GM08714 (cell line): ENCODE results near the gene ACOX3.
"Not testable (repeated sequence)": the region's sequence is repeated elsewhere in the genome, so short reads cannot be mapped to it uniquely, and the experiment has no call there.

ENCODE experiments used
- H3K4me3 ChIP-seq: fragments of 200-500 bp; sonication (Bioruptor generic); 2 replicates; pipeline ENCODE4 v1.5.1; 2014; ENCODE audit warnings: mild to moderate bottlenecking, low read length, inconsistent platforms
- ZNF274 ChIP-seq: IDR thresholded peaks from 2 replicates; pipeline ENCODE4 v1.6.1; 2012; ENCODE audit warnings: mild to moderate bottlenecking, low read depth, low read length

Gene ACOX3

DNA sequence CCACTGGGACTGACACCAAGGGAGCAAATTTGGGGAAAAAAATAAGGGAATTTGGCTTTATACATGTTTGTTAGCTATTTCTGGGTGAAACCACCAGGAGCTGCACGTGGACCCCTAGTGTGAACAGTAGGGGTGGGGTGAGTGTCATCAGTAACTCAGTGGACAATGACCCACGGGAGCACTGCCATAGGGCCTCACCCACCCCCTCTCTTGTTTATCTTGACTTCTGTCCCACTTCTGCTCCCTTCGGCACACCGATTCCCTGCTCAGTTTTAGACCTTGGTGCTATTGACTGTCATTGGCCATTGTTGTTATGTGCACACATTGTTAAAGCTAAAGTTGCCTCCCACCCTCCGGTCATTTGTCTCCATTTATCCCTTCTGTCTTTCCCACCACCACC lies 9.0 kb downstream of the ACOX3 start:
- H3K4me3 ChIP-seq, result no peak overlapping the region
- TF ChIP-seq ZNF274, result no peak

DNA sequence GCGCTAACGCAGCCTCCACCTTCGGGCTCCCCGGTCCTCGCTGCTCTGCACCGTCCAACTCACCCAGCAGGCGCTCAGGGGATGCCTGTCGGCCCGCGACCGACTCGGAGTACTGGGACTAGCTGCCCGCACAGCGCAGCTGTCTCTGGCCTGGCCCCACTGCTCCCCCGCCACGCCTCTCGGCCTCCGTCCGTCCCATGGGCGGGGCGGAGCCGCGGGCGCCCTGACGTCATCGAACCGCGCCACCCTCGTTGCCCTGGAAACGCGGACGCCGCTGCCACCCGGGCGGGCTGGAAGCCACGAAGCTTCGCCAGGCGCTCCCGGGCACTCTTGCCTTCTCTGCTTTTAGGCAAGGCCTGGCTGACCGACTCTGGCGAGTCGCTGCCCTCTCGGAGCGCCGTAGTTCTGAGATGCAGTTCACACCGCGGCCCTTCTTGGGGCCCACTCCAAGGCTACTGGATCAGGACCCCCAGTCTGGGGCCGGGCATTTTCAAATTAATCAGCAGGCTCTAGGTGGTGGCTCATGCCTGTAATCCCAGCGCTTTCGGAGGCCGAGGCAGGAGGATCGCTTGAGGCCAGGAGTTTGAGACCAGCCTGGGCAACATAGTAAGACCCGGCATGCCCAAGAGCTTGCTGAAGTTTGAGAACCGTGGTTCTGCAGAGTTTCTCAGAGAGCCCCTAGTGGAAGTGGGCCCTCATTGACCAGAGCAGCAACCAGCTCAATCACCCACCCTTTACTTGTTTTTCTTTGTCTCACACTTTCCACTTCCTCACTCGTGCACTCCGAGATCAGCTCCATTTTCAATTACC lies 12.0 kb downstream of the ACOX3 start:
- peak overlapping the region; percentile 79 for H3K4me3 ChIP-seq
- no peak for TF ChIP-seq ZNF274

DNA sequence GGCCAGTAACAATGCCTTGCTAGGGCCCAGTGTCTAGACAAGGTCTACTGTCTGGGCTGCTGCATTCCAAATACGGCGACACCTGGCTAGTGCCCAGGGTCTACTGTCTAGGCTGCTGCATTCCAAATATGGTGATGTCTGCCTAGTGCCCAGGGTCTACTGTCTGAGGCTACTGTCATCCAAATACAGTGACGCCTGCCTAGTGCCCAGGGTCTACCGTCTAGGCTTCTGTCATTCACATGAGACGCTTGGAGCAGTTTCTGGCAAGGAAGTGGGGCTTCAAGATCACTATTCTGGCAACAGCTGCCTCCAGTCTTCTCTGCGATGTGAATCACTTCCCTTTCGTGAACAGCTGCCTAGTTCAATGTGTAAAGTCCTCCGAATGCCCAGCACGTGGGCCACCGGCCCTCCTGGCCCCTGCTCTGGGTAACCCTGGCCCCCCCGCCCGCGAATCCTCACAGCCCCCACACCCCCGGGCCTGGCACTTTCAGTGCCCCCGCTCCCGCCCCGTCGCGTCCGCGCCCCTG lies 12.7 kb downstream of the ACOX3 start:
- no peak for TF ChIP-seq ZNF274
- peak overlapping the region; percentile 79 for H3K4me3 ChIP-seq

DNA sequence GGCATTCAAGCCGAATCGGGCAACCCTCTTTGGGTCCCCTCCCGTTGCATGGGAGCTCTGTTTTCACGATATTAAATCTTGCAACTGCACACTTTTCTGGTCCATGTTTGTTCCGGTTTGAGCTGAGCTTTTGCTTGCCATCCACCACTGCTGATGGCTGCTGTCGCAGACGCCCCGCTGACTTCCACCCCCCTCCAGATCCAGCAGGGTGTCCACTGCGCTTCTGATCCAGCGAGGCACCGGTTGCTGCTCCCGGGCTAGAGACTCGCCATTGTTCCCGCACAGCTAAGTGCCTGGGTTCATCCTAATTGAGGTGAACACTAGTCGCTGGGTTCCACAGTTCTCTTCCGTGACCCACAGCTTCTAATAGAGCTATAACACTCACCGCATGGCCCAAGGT lies 13.3 kb downstream of the ACOX3 start:
- TF ChIP-seq ZNF274, result no peak
- peak overlapping the region; percentile 79; the same call in 1 of the 2 replicates for H3K4me3 ChIP-seq

DNA sequence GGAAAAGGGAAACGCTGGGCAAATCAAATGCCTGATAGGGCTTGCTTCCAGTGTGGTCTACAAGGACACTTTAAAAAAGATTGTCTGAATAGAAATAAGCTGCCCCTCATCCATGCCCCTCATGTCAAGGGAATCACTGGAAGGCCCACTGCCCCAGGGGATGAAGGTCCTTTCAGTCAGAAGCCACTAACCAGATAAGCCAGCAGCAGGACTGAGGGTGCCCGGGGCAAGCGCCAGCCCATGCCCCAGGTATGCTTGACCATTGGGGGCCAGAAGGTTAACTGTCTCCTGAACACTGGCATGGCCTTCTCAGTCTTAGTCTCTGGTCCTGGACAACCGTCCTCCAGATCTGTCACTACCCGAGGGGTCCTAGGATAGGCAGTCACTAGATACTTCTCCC lies 17.7 kb downstream of the ACOX3 start:
- no peak overlapping the region for H3K4me3 ChIP-seq
- TF ChIP-seq ZNF274, result no peak

DNA sequence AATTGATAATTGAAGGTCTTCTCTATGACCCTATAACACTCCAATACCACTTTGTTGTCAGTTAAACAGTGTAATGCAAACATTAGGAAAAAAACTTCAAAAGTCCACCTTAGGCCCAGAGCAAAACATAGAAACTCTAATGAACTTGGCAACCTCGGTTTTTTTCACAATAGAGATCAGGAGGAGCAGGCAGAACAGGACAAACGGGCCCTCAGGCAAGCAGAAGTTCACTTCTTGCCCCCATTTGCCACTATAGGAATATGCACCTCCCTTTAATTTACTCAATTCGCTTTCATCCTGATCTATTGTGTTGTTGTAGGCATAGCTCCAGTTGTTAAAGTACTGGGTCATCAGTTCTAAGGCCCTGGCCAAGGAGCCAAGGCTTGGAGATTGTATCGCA lies 18.2 kb downstream of the ACOX3 start:
- TF ChIP-seq ZNF274, result no peak
- H3K4me3 ChIP-seq, result no peak overlapping the region

DNA sequence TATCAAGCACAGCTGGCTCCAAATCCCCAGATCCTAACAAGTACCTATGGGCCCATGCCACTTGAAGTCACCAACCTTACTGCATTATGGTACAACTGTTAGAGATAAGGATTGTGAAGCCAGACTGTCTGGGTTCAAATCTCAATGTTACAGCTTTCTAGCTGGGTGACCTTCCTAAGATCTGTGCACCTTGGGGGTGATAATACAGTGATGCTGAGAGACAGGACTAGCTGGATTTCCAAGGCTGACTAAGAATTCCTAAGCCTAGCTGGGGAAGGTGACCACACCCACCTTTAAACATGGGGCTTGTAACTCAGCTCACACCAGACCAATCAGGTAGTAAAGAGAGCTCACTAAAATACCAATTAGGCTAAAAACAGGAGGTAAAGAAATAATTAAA lies 20.4 kb downstream of the ACOX3 start:
- H3K4me3 ChIP-seq, result not testable (repeated sequence)

DNA sequence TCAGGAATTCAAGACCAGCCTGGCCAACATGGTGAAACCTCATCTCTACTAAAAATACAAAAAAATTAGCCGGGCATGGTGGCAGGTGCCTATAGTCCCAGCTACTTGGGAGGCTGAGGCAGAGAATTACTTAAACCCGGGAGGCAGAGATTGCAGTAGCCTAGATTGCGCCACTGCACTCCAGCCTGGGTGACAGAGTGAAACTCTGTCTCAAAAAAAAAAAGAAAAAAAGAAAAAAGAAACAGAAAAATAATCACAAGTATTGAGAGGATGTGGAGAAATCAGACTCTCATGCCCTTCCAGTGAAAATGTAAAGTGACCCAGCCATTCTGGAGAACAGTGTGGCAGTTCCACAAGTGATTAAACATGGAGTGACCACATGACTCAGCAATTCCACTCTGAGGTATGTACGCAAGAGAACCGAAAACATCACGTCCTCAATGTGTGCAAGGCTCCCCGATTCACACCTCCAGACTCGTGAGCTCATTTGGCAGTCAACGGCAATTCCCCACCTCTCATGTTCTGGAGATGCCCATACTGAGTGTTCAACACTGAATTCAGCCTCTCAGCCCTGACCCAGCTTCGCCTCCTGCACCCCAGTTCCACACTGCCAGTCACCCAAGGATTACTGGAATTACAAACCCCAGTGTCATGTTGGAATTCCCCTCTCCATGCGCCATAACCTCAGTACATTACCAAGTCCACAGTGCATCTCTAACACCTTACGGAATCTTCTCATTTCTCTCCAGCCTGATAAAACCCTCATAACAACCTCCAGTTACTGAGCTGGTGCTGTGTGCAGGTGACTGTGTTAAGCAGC lies 21.1 kb downstream of the ACOX3 start:
- H3K4me3 ChIP-seq, result no peak overlapping the region
- no peak for TF ChIP-seq ZNF274

DNA sequence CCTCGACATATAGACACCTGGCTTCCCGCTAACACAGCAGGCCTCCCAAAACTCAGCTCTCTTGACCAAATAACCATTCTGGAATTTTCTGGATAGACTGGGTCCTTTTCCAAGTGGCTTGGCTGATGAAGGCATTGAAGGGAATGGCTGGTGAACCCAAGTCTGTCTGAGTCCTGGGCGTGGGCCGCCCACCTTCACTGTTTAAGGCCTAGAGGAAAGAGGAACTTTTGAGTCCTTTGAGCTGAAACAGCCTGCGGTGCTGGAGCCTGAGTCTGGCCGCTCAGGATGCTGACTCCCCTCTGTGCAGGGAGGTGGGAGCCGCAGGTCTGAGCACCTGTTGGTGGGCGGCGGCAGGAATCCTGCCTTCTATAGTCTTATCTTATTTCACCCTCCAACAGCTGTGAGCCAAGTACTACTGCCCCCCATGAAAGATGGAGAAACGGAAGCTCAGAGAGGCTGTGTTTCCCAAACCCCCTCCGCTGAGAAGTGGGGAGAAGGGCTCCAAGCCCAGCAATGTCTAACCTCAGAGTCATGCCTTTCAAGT lies 23.4 kb downstream of the ACOX3 start:
- no peak overlapping the region for H3K4me3 ChIP-seq
- no peak for TF ChIP-seq ZNF274

DNA sequence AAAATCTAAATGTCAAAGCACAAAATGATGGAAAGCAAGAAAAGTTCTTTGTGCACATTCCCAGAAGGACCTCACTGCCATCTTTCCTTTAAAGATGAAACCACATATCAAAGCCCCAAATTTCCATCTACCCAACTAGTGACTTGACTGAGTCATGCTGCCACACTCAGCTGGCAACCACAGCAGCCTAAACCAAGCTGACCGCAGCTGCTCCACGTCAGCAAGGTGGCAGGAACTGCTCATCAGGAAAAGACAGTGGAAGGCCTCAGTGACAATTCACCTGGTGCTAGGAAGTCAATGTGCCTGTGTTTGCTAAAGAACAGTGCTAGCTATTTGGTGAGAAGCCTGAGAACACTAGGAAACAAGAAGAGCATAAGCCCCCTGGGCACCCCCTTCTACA lies 26.1 kb downstream of the ACOX3 start:
- no peak for TF ChIP-seq ZNF274

DNA sequence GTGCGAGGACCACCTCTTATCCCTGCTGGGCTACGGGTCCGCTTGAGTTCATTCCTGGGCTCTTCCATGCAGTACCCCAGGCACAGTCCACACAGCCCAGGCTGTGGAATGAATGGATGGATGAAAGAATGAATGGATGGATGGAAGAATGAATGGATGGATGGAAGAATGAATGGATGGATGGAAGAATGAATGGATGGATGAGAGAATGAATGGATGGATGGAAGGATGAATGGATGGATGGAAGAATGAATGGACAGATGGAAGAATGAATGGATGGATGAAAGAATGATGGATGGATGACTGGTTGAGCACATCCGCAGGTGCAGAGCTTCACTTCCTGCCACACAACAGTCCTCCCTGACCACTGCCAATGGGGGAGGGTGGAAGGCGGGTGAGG lies 28.2 kb downstream of the ACOX3 start:
- no peak for TF ChIP-seq ZNF274
- no peak overlapping the region for H3K4me3 ChIP-seq

More for the DNA sequence above, 26.1 kb downstream of the ACOX3 start:
- H3K4me3 ChIP-seq, result no peak overlapping the region

DNA sequence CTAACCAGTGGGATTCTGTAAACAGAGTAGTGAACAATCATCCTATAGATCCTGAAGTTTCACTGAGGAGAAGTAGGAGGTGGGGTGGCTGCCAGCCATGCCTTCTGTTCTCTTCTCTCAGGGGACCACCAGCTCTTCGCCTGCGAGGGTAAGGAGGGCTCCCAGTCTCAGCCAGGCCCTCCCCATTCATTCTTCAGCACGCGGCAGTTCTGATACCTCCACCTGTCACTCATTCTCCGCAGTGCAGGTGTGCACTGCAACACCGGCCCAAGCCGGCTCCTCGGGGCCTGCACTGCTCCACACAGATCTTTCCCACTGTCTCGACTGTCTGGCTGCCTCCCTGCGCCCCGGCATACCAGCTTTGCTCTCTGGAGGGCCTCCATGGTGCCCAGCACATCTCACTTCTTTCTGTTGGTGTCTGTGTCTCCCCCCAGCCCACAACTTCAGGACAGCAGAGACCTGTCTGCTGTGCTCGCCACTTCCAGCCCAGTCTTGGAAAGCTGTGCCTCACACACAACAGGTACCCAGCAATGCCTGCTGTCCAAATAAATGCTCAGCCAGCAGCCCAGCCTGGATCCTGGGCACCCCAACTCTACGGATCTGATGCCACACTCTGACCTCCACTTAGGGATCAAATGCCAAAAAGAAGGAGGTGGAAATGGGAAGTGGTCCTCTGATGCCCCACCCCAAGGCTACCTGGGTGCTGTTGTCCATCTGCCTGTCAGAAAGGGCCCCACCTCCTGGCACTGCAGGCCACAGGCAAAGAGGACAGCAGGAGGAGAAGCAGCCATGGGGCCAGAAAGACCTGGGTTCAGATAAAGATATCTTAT lies 29.0 kb downstream of the ACOX3 start:
- no peak for TF ChIP-seq ZNF274
- H3K4me3 ChIP-seq, result no peak overlapping the region

DNA sequence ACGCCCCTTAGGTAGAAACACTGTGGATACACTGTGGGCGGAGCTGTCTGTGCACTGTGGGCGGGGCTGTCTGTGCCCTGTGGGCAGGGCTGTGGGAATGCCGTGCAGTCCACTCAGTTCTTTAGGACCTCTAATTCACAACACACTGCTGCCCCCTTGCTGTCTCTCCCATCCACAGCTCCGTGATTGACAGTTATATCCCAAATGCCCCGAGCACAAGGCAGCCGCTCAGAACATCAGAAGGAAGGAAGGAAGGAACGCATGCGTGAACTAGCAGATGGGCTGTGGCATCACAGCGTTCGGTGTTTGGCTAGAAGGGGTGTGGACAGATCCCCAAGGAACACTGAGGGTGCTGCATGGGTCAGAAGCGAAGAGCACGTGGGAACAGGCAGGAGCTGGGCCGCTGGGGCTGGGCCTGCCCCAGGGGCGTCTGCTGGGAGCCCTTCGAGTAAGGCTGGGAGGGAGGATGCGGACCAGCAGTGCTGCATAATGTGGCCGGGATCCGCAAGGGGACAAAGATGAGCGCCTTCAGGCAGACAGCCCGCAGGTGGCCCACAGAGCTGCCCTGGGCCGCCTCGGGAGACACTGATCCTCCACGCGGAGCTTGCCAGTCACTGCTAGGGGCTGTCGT lies 29.8 kb downstream of the ACOX3 start:
- no peak overlapping the region for H3K4me3 ChIP-seq
- no peak for TF ChIP-seq ZNF274
